Suppressor macrophage treated with lipopolysaccharide for 4 hours (primary cell): ENCODE data around the gene ARID2.

Experiments
- DNase-seq: peaks from one replicate; pipeline ENCODE4 v3.0.0-alpha.2; 2020

ARID2 gene, protein sequence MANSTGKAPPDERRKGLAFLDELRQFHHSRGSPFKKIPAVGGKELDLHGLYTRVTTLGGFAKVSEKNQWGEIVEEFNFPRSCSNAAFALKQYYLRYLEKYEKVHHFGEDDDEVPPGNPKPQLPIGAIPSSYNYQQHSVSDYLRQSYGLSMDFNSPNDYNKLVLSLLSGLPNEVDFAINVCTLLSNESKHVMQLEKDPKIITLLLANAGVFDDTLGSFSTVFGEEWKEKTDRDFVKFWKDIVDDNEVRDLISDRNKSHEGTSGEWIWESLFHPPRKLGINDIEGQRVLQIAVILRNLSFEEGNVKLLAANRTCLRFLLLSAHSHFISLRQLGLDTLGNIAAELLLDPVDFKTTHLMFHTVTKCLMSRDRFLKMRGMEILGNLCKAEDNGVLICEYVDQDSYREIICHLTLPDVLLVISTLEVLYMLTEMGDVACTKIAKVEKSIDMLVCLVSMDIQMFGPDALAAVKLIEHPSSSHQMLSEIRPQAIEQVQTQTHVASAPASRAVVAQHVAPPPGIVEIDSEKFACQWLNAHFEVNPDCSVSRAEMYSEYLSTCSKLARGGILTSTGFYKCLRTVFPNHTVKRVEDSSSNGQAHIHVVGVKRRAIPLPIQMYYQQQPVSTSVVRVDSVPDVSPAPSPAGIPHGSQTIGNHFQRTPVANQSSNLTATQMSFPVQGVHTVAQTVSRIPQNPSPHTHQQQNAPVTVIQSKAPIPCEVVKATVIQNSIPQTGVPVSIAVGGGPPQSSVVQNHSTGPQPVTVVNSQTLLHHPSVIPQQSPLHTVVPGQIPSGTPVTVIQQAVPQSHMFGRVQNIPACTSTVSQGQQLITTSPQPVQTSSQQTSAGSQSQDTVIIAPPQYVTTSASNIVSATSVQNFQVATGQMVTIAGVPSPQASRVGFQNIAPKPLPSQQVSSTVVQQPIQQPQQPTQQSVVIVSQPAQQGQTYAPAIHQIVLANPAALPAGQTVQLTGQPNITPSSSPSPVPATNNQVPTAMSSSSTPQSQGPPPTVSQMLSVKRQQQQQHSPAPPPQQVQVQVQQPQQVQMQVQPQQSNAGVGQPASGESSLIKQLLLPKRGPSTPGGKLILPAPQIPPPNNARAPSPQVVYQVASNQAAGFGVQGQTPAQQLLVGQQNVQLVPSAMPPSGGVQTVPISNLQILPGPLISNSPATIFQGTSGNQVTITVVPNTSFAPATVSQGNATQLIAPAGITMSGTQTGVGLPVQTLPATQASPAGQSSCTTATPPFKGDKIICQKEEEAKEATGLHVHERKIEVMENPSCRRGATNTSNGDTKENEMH (N-terminal part only)

DNA sequence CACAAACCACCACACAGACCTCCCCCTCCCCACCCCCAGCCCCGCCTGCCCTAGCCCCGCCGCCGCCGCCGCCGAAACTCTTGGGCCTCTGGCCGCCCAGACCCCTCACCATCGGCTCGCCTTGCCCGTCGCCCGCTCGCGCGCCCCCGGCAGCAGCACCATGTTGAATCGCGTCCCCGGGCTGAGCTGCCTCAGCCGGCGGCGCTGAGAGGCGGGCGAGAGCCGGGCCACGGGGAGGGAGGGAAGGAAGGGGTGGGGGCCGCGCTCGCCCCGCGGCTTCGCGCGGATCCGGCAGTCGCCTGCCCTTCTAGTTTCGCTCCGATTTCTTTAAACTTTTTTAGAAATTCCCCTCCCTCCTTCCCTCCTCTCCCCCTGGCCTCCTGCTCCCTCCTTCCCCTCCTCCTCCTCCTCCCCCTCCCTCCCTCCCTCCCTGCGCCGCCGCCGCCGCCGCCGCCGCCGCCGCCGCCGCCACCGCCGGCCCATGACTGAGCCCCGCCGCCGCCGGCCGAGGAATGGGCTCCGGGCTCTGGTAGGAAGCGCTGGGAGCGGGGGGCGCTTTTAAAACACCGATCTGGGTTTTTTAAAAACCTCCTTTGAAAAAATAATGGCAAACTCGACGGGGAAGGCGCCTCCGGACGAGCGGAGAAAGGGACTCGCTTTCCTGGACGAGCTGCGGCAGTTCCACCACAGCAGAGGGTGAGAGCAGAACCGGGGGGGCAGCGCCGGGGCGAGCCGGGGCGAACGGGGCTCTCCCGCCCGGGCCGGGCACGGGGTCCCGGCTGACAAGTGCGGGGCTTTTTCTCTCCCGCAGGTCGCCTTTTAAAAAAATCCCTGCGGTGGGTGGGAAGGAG, at the start of gene ARID2:
ARID2 (plus strand) TSS at position 474 of the 851 bp plus-strand sequence; CDS start at position 605, 131 bp downstream.
- peak; percentile 73 for DNase-seq

DNA sequence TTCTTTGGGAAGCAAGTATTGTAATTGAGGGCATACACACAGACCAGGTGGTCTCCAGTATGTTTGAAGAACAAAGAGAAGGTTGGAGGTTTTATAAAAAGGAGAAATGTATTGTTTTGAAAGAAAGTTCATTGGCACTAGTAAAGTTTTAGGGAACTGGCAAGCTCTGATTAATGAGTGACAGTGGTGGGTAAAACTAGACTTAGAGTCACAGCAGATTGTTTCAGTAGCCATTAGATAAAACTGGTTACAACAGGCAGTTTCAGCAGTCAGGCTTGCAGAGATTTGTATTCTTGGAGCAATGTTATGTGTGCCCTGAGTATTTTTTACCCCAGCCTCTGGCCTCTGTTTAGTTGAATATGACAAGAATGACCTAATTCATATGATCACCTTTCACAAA, 49.1 kb upstream of the ARID2 start:
- no peak for DNase-seq

DNA sequence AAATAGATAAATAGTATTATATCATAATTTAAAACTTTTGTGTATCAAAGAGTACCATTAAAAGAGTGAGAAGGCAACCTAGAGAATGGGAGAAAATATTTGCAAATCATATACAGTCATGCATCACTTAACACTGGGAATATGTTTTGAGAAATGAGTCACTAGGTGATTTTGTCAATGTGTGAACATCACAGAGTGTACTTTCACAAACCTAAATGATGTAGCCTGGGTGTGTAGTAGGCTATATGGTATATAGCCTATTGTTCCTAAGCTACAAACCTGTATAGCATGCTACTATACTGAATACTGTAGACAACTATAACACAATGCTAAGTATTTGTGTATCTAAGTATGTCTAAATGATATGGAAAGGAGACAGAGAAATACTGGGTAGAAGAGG, 48.0 kb upstream of the ARID2 start:
- DNase-seq, result no peak

DNA sequence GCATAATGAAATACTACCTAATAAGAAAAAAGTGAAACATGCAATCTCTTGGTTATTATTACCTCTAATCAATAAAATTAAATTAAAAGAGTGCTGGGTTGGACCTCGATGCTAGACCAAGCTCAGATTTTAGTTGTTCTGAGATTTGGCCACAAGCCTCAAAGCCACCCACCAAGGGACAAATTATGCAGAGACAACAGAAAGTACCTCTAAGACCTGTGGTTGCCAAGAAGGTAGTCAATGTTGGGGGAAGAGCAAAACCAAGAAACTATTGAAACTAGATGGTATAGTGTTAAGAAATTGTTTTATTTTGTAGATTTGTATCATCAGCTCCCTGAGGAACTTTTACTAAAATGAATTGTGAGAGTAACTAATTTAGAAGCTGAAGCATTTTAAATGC, 43.8 kb upstream of the ARID2 start:
- DNase-seq, result no peak

DNA sequence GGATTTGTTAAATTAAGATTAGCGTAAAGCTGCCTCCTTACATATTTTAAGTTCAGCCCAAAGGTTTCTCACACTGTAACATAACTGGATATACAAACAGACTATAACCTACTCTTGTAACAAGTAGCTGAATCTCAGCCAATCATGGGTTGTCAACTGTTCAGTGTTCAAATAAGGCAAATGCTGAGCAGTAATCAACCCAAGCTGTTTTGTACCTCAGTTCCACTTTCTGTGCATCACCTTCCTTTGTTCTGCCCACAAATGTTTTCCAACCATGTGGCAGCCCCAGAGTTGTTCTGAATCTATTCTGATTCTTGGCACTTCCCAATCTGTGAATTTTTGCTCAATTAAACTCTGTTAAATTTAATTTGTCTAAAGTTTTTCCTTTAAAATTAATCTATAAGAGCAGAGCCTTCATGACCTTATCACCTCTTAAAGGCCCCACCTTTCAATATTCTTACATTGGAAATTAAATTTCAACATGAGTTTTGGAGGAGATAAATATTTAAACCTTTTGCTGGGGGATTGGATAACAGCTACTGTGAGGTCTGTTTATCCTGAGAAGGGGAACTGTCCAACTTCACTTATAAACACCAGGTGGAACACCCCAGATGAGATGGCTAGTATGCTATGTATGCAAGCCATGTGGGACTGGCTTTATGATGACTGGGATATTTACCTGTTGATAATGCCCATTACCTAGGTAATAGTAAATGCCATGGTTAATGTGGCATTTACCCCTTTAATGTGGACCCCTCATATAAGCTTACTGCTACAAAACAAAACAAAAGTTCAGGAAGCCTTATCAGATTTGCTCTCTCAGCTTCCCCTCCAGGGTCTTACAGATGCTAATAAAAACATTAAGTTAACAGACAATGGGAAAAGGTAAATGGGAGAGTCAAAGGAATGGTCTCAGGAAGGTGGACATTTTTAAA, 42.2 kb upstream of the ARID2 start:
- DNase-seq, result no peak

DNA sequence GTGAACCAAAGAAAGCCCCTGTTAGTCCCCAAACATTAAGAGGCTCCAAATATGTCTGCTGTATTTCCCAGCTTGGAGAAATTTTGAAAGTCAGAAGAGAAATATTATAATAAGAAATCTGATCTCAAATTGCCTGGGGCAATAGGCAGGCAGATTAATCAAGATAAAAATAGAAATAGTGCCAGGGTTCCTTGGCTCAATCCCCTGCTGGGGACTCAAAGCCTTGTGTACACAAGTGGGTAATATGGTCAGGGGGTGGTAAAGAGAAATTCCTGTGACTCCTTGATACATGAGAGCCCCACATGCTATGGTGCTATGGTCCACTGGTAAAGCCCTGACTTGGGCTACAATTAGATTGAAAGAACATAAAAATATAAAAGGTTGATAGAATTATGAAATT, 41.3 kb upstream of the ARID2 start:
- DNase-seq, result no peak

DNA sequence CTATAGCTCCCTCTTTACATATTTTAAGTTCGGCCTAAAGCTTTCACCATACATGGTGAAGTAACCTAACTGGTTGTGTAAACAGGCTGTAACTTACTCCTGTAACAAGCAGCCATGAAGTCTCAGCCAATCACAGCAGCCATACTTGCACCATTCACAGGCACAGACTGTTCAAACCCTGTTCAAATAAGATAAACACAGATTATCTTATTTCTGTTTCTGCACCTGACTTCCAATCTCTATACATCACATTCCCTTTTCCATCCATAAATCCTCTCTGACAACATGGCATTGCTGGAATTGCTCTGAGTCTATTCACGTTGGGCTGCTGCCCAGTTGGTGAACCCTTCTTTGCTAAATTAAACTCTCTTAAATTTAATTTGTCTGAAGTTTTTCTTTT, 34.5 kb upstream of the ARID2 start:
- DNase-seq, result no peak

DNA sequence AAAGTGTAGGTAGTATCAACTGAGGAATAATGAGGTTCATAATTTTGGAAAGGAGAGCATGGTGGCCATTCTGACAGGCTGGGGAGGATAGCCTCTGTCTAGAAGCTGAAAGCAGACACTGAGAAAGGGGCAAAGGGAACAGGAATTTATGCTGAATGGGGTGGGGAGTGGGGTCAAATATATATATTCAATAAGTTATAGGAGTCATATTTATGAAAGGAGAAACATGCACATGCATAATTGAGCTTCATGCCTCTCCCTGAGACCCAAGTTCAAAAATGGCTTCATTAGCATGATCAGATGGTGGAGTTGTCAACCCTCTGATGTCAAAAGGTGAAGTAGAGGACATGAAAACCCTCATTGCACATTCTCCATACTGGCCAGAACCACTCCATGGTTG, 33.9 kb upstream of the ARID2 start:
- no peak for DNase-seq

DNA sequence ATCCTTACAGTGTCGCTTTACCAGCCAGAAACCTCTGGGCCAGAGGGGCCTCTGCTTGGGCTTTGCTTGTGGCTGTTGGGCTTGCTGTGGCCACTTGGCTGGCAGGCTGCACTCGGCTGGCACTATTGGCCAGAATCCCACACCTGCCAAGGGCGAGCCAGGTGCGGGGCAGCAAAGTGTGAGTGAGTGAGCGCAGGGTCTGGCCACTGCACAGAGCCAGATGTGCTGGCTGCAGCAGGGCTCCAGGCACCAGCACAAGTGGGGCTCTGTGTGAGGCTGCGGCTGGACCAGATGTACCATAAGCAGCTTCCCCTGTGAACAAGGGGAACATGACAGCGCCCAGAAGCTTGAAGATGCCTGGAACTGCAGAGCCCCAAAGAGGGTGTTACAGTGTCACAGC, 33.5 kb upstream of the ARID2 start:
- no peak for DNase-seq

DNA sequence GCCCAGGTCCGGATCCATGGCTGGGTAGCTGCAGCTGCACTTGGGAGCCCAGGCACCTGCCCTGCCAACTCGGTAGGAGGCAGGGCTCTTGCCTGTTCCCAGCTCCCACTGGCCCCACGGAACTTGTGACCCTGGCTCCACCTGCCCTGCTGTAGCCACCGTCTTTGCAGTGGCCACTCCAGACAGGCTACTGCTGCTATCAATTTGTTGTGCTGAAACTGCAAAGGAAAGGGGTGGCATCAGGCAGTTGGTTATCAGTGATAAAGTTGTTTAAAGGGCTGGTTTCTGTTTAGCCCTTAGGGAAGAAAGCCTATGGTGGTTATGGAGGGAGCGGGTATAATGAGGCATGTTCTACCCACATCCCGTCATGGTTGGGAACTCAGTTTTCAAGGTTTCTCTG, 32.1 kb upstream of the ARID2 start:
- DNase-seq, result no peak

DNA sequence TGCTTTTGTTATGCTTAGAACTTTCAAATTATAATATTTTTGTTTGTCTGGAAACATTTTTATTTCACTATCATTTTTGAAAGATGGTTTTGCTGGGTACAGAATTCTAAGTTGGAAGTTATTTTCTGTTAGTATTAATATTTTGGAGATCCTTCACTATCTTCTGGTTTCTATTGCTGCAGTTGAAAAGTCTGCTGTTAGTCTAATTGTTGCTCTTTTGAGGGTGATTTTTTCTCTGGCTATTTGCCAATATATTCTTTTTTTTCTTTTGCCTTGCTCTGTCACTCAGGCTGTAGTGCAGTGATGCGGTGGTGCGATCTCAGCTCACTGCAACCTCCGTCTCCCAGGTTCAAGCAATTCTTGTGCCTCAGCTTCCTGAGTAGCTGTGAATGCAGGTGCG, 28.2 kb upstream of the ARID2 start:
- no peak for DNase-seq

DNA sequence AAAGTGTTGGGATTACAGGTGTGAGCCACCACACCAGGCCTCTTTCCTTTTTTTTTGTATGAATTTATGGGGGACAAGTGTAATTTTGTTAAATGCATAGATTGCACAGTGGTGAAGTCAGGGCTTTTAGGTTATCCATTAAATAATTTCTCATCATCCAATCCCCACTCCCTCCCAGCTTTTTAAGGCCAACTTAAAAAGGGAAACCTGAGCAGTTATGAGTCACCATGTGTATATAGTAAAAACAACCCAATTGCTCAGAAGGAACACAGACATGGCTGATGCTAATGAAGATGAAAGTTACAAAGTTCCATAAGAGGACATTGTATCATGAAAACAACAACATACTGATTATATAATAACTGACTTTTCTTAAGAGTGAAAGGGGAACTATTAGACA, 25.6 kb upstream of the ARID2 start:
- DNase-seq, result no peak

DNA sequence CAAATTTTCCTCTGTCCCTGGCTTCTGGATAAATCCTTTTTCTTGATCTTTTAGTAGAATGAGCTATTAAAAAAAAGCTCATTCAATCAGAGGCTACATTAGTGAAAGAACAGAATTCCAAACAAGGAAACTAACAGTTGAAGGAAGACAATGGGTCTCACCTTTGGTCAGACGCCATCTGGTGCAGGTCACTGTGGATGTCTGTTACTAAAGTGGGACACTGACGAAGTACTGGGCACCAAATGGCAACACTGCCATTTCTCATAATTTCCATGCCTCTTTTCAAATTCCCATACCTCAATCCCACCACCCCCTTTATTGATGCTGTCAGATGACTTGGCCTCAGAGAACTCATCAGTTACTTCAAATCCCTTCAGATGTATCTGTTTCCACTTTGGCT, 24.5 kb upstream of the ARID2 start:
- no peak for DNase-seq

DNA sequence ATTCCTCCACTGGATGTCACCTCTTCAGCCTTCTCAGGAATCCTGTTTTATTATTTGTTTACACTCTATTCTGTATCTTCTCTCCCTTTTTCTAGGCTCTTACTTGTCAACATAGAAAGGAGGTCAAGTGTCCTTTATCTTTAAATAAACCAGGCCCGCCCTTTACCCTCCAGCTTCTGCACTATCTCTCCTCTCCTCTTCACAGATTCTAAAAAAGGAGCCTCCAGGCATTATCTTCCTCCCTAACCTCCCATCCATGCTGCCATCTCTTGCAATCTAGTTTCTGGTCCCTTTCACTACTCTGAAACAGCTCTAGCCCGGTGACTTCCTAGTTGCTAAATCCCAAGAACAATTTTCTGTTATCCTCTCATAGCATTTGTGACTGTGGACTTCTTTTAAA, 24.1 kb upstream of the ARID2 start:
- DNase-seq, result no peak

DNA sequence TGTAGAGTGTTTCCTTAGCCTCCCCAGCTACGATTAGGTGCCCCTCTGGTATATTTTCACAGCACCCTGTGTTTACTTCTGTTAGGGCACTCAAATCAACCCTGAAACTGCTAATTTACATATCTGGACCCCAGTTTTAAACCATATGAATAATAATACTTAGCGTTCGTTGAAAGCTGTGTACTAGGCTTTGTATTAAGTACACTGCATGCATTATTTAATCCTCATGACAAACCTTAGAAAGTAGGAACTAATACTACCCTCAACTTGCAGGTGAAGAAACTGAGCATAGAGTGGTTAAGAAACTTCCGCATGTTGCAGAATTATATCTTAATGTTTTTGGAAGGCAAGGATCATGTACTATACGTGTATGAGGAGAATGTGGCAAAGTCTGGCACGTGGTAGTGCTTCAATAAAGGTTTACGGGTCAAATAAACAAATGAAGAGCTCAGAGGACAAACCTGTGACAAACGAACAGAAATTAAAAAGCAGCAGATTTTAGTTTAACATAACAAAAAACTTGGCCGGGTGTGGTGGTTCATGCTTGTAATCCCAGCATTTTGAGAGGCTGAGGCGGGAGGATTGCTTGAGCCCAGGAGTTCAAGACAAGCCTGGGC, 22.2 kb upstream of the ARID2 start:
- no peak for DNase-seq

DNA sequence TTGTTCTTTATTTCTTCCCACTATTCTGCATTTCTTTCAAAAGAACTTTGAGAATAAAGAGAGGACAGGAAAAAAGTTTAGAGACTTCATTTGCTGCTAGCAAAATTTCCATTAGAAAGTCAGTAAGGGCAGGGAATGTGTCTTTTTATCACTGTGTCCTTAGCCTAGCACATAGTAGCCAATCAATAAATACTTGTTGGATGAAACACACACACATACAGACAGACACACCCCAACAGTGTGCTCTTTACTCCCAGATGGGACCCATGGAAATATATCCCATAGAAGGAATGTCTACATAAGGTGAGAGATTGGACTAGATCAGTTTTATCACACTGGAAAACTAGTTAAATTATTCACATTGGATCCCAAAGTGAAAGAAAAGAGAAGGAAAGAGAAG, 21.1 kb upstream of the ARID2 start:
- DNase-seq, result no peak

DNA sequence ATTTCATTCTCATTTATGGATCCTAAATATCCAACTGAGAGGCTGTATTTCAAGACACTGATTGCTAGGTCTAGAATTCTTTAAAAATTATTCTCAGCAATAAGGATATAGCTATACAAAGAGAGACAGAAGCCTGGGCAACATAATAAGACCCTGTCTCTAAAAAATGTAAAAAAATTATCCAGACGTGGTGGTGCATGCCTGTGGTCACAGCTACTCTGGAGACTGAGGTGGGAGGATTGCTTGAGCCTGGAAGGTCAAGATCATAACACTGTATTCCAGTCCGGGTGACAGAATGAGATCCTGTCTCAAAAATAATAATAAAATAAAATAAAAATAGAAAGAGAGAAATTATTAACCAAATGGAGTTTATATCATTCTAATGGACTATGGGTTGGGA, 20.6 kb upstream of the ARID2 start:
- DNase-seq, result no peak

DNA sequence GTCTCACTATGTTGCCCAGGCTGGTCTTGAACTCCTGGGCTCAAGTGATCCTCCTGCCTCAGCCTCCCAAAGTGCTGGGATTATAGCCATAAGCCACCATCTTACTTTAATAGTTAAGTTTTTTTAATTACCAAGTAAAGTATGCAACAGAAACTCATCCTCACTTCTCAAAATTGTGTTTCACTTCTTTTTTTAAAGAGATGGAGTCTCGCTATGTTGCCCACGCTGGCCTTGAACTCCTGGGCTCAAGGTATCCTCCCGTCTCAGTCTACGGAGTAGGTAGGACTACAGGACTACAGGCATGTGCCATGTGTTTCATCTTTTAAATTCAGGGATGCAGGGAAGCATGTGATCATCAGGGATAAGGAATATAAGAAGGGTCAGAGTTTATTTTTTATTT, 17.2 kb upstream of the ARID2 start:
- DNase-seq, result no peak

DNA sequence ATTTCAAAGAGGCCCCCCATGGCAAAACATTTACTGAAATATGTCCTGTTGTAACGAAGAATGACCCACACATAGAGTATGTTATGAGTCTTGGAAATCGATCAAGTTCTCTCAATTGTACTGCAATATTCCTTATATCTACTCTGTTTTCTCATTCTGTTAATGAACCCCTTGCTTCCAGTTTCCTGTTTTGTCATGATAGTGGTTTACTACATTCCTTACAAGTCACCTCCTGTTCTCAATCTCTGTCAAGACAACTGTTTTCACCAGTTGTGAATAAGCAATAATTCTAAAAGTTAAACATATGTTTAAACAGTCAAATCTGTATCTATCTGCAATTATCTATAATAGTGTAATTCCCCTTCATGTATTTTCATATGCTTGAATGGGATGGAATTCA, 16.4 kb upstream of the ARID2 start:
- no peak for DNase-seq

DNA sequence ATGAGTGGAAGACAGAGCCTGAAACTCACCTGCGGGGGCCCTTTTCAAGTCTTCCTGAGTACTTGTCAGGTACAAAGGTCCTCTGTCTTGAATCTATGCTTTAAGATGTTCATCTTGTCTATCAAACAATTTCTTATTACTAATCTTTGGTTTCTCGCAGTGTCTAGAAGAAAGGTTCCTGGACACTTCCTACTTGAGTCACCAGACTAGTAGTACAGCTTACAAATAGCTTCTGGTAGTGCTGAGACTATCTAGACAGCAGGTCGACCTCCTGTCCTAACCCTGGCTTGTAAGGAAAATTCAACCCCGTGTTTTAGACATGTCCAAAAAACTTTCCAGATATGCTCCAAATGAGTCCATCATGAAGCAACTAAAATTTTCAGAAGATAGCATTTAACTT, 11.2 kb upstream of the ARID2 start:
- no peak for DNase-seq

DNA sequence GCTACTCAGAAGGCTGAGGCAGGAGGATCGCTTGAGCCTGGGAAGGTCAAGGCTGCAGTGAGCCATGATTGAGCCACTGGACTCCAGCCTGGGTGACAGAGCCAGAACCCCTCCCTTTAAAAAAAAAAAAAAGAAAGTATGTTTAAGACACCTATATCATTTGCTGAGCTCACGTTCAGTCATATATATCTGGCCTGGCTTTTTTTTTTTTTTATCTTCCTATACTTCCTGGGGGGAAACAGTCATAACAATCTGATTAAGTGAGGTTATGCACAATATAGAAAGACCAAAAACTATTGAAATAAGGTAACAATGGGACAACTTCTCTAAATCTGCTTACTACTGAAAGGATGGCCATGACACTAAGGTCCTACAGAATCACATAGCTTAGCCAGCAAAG, 9.4 kb upstream of the ARID2 start:
- DNase-seq, result no peak
